NCI-H2029 (cell line): ENCODE measurements around the gene SLC11A2.
"Not testable (repeated sequence)": the region's sequence is repeated elsewhere in the genome, so short reads cannot be mapped to it uniquely, and the experiment has no call there.

Experiments used
- DNase-seq: peaks from one replicate; lab custom pipeline; 2025; lab: John Stamatoyannopoulos, UW

Gene SLC11A2

DNA sequence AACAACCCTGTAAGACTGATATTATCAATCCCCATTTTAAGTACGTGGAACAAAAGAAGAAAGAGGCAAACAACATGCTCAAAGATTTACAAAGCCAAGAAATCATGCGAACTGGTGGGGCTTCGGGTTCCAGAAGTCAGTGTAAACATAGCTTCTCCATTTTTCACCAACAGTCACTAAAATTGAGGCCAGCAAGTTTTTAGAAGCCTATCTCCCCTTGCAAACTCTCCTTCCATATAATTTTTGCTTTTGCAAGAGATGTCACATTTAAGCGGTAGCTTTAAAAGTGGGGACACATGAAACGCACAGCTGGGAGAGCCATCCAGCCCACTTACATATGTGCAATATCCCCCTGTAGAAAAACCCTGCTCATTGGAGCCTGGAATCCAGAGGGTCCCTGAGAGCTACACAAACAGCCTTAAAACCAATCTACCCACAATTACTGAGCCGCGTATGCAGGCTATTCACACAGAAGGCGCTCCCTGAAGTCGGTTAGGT, 797 bp downstream of the SLC11A2 start:
- no peak for DNase-seq

DNA sequence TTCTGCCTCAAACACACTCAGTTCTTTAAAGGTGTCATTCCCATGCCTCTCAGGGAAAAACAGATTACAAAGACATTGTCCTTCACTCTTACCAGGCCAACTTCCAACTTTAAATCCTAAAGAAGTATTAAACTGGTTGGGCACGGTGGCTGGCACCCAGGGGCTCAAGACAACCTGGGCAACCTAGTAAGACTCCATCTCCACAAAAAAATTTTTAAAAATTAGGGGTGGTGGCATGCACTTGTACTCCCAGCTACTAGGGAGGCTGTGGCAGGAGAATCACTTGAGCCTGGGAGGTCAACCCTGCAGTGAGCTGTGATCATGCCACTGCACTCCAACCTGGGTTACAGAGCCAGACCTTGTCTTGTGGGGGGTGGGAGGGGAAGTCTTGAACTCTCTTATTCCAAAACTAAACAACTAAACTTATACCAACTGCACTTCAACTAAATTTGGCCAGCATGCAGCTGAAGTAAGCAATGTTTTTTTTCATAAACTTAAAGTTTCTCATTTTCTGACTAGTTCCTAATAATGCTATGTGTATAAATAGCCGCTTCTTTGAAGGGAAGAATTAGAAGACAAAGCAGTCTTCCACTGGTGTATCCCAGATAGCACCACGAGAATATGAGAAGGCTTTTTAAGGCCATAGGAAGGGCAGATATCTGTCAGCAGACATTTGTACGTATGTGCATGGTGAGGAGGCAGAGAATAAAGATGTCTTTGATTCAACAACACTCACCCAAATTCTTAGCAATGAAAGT, 2.4 kb downstream of the SLC11A2 start:
- no peak for DNase-seq

DNA sequence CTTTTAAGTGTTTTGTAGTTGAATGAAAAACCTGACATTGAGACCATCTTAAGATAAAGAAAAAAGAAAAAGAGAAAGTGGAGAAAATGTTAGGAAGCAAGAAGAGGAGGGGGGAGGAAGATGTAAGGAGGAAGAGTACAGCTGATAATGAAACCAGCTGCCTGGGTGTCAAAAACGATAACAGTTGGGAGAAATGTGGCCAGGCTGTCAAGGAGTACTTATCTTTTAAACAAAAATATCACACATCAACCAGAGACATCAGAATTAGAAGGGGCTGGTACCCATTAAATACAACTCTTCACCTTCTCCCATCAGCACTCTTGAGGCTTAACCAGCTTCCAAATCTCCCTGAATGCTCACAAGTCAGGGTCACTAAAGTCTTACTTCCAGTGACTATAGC, 4.5 kb downstream of the SLC11A2 start:
- no peak for DNase-seq

DNA sequence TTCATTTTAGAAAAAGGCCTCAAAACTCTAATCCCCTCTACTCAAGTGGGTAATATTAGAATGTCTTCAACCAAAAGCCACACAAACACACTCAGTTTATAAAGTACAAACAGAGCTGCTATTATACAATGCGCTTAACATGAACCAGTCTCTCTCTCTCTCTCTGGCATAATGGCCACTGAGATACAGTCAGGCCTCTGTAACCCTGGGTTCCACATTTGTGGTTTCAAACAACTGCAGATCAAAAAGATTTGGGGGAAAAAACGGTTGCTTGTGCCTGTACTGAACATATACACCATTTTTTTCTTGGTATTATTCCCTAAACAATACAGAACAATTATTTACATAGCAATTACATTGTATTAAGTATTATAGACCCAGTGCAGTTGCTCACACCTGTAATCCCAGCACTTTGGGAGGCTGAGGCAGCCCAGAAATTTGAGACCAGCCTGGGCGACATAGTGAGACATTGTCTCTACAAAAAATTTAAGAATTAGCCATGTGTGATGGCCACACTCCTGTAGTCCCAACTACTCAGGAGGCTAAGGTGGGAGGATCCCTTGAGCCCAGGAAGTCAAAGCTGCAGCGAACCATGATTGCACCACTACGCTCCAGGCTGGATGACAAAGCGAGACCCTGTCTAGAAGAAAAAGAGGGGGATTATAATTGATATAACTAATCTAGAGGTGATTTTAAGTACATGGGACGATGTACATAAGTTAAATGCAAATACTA, 5.6 kb downstream of the SLC11A2 start:
- DNase-seq = no peak

- DNase-seq = no peak
Observed at GRCh38 chr12:51019927-51020326, 6.3 kb downstream of the SLC11A2 start.

DNA sequence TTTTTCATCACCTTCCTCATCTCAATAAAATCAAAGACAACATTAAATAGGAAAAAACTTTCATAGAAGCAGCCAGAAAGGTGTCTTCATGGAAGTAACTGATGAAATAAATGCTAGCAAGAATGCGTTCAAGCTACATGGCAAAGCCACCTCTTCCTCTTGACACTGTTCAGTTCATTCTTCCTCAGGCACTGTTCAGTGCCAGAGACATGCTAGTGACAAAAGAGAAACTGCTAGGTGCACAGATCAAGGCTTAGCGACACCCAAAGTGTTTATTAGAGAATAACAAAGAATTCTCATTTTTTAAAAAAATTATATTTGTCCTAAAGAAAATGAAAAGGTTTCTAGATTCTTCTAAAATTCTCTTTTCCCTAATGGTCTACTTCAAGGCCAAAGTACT, 7.2 kb downstream of the SLC11A2 start:
- no peak for DNase-seq

GRCh38 chr12:51017452-51017851, 8.7 kb downstream of the SLC11A2 start:
- no peak for DNase-seq

GRCh38 chr12:51014467-51014866, 11.7 kb downstream of the SLC11A2 start:
- not testable (repeated sequence) for DNase-seq

- no peak for DNase-seq
Observed at GRCh38 chr12:51013441-51013840, 12.7 kb downstream of the SLC11A2 start.

GRCh38 chr12:51012570-51013236, 13.5 kb downstream of the SLC11A2 start:
- DNase-seq = no peak

DNA sequence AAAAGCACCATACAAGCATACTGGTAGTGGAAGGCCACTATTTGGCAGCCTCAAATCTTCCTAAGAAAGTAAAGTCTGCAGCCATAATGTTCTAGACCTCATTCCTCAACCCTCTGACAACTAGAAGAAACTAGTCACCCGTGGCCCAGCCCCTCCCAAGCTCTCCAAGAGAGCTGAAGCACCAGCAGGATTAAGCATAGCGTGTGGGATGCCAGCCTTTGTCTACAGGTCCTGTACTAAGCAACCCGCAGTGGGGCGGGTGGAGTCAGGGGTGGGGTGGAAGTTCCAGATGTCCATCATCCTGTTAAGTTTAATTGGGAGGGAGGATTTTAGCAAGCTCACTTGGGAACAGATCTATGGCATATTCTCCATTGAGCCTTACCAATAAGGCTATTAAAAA, 14.2 kb downstream of the SLC11A2 start:
- no peak for DNase-seq

DNA sequence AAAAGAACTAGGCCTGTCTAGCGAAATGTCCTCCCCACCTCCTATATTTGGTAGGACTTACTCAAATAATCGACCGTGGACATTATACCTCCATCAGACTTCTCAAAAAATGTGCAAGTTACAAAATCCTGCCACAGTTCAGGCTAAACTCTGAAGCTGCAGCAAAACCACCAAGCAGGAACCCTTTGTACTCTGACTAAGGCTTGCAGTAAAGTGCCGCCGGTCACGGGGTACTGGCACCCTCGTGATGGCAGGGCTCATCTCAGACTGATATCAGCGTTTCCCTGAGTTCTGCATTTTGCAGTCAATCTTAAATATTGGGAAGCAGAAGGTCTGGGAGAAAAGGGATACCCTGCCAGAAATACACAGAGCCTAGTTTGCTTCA, 17.1 kb downstream of the SLC11A2 start:
- DNase-seq = no peak

DNA sequence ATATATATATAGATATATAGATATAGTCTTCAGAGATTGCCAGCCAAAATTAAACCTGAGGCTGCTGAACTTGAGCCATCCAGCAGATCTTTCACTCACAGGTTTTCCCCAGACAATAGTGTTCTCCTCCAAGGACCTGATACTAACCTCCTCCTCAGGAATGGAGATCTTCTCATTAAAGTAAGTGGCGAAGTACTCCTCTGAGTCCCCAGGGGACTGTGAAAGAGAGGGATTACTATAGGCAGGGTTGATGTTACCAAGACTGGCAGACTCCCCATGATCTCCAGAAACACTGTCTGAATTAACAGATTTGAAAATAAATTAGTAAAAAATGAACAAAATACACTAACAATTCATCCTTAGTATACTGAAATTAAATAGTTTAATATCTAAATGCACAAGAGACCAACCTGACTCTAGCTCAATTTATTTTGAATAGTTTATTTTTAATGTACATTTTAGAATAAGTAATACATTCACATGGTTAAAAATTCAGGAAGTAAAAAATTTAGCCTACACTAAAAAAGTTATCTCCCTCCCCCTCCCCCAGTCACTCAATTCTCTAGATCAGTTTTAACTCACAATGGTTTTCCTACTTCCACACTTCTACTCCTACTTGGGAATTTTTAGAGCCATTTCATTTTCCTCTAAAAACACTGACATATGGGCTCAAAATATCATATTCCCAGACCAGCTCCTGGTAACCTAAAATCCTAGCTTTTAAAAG, 17.7 kb downstream of the SLC11A2 start:
- DNase-seq = no peak

GRCh38 chr12:51005671-51006070, 20.5 kb downstream of the SLC11A2 start:
- no peak for DNase-seq

DNA sequence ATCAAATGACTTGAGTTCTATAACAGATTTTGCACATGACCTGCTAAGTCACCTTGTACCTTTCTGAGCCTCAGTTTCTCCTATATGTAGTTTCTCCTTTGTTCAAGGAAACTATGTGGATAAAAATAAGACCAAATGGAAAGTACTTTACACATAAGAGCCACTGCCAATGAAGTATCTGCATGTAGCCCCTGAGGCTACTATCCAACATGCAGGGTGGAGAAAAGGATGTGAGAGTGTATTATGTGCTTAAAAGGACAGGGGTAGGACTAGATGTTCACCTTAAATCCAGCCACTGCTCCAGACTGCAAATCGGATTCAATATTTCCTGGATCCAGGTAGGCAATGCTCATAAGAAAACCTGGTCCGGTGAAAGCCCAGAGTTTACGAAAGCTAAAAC, 21.2 kb downstream of the SLC11A2 start:
- DNase-seq = no peak

DNA sequence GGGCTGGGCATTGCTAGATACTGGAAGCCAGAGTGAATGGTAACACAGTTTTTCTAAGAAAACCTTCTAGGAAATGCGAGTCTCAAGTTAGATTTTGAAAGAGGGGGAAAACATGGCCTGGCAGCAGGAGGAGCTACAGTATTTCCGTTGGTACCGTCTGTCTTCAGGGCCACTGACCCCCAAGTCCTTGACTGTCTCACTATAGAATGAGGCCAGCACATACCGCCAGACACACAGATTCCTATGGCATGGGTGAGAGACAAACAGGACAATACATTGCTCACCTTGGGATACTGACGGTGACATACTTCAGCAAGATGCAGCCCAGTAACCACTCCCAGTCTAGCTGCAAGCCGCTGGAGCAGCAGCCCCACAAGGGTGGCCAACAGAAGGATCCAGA, 21.7 kb downstream of the SLC11A2 start:
- DNase-seq = no peak

DNA sequence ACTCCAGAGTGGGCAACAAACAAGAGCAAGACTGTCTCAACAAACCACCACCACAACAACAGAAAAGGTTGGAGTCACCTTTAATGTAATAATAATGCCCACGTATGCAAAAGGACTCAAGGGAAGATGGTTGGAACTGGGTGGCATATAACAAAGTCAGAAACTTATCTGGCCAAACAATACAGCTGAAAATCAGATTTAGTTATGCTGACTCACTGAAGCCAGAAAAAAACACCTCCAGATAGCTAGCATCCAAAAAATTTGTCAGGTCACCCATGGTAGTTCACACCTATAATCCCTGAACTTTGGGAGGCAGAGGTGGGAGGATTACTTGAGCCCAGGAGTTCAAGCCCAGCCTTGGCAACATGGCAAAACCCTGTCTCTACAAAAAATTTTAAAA, 24.4 kb downstream of the SLC11A2 start:
- DNase-seq = no peak

DNA sequence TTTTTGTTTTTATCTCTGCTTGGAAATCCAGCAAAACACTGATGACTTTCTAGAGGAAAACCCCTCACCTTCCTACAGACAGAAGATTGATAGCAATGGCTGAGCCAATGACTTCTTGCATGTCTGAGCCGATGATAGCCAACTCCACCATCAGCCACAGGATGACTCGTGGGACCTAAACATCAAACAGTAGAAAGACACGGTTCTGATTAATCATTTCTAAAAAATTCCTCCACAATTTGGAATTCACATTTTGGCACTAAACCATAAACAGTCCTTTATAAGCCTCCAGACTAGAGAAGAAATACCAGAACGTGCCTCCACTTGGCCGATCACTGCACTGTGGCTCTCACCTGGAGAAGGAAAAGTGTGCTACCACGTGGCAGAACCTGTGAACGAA, 25.9 kb downstream of the SLC11A2 start:
- DNase-seq = no peak

- DNase-seq = no peak
Observed at GRCh38 chr12:50999093-50999492, 27.1 kb downstream of the SLC11A2 start.

DNA sequence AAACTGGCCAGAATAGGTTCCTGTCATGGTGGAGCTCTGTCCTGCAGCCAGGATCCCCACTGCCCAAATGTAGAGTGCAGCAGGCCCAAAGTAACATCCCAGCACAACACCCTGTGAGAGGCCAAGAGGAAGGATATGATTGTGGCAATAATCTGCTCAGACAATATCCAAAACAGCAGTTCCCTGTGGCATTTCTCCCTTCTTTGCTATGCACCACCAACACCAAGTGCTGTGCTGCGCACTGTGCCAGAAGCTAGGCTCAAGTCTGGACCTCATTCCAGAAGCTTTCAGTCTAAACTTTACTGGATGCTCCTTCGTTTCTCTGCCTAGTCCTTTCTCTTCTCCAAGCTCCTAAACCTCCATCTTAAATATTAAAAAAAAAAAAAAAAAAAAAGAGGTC, 33.4 kb downstream of the SLC11A2 start:
- DNase-seq = no peak

DNA sequence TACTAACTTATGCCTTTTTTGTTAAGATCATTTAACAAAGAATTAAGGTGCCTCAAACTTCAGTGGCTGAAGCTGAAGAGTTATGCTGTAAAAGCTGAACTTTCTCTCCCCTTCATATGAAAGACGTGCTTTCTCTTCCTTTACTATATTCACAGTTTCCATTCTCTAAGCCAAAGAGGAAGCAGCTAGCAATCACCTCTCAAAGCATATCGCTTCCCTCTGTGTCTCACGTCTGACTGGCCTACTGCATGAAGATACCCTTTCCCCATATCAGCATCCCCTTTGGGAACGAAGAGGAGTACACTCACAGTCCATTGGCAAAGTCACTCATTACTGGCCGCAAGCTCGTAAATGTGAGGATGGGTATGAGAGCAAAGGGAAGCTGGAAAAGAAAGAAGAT, 34.9 kb downstream of the SLC11A2 start:
- no peak for DNase-seq

DNA sequence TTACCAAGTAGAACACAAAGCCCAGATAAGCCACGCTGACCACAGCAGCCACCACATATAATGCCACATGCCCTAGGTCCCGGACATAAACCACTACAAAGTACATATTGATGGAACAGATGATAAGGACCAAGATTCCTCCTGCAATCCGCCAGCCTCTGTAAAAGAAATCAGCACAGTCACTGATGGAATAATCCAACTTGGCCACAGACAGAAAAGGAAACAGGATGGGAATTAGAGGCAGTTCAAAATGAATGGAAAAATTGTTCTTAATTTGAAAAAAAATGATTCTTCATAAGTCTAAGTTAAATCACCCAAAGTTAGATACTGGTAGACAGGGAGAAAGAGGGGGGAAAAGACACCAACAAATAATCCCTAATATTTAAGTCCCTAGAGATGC, 35.4 kb downstream of the SLC11A2 start:
- no peak for DNase-seq
